SK-N-SH treated with all-trans-retinoic acid at 6 μM for 48 hours (cell line): Measurements from ENCODE around the gene RMND5B.

ENCODE experiments used
- ATAC-seq: fragments of 200-7000 bp; cut with Tn5 transposase; 3 replicates; pipeline ENCODE4 v1.9.1; 2020; ENCODE audit warnings: mild to moderate bottlenecking, moderate library complexity
- ARNTL ChIP-seq: fragments of 450-650 bp; formaldehyde crosslinking; IDR thresholded peaks from 2 replicates; pipeline ENCODE4 v1.5.0; 2020; ENCODE audit warnings: low read depth, mild to moderate bottlenecking, moderate library complexity, borderline replicate concordance
- BACH2 ChIP-seq: fragments of 250-450 bp; sonication (Bioruptor Pico); IDR thresholded peaks from 2 replicates; pipeline ENCODE4 v1.9.0; 2021; ENCODE audit warnings: mild to moderate bottlenecking, borderline replicate concordance
- ESRRG ChIP-seq: fragments of 250-450 bp; sonication (Bioruptor Pico); IDR thresholded peaks from 2 replicates; pipeline ENCODE4 v1.6.1; 2021; ENCODE audit warnings: mild to moderate bottlenecking
- GLIS3 ChIP-seq: fragments of 250-450 bp; sonication (Bioruptor Pico); IDR thresholded peaks from 2 replicates; pipeline ENCODE4 v1.5.0; 2020; ENCODE audit warnings: mild to moderate bottlenecking, moderate library complexity
- ISL1 ChIP-seq: fragments of 250-450 bp; sonication (Bioruptor Pico); IDR thresholded peaks from 2 replicates; pipeline ENCODE4 v2.1.2; 2022; ENCODE audit warnings: mild to moderate bottlenecking, moderate library complexity
- OSR1 ChIP-seq: fragments of 250-450 bp; sonication (Bioruptor Pico); IDR thresholded peaks from 2 replicates; pipeline ENCODE4 v1.8.0; 2022; ENCODE audit warnings: moderate library complexity, mild to moderate bottlenecking, inconsistent platforms
- SNAI2 ChIP-seq: fragments of 250-450 bp; sonication (Bioruptor Pico); IDR thresholded peaks from 2 replicates; pipeline ENCODE4 v1.5.0; 2020; ENCODE audit warnings: mild to moderate bottlenecking, moderate library complexity
- TCF4 ChIP-seq: fragments of 250-450 bp; sonication (Bioruptor Pico); IDR thresholded peaks from 2 replicates; pipeline ENCODE4 v1.8.0; 2021; ENCODE audit warnings: mild to moderate bottlenecking, moderate library complexity, borderline replicate concordance
- TOX ChIP-seq: fragments of 250-450 bp; sonication (Bioruptor Pico); IDR thresholded peaks from 2 replicates; pipeline ENCODE4 v1.8.0; 2021; ENCODE audit warnings: mild to moderate bottlenecking, moderate library complexity, borderline replicate concordance
- ZC3H10 ChIP-seq: fragments of 250-450 bp; sonication (Bioruptor Pico); IDR thresholded peaks from 2 replicates; pipeline ENCODE4 v1.5.1; 2021; ENCODE audit warnings: mild to moderate bottlenecking, moderate library complexity
- ZFP30 ChIP-seq: fragments of 450-650 bp; formaldehyde crosslinking; IDR thresholded peaks from 2 replicates; pipeline ENCODE4 v1.5.0; 2022; ENCODE audit warnings: mild to moderate bottlenecking, moderate library complexity
- ZNF565 ChIP-seq: fragments of 450-650 bp; formaldehyde crosslinking; conservative IDR thresholded peaks from 2 replicates; pipeline ENCODE4 v1.5.0; 2020; ENCODE audit warnings: low read depth, mild to moderate bottlenecking, moderate library complexity
- ZNF70 ChIP-seq: fragments of 450-650 bp; formaldehyde crosslinking; IDR thresholded peaks from 2 replicates; pipeline ENCODE4 v1.5.0; 2020; ENCODE audit warnings: mild to moderate bottlenecking, moderate library complexity
- ZNF8 ChIP-seq: fragments of 450-650 bp; formaldehyde crosslinking; IDR thresholded peaks from 2 replicates; pipeline ENCODE4 v1.5.0; 2020; ENCODE audit warnings: mild to moderate bottlenecking, moderate library complexity
- TF ChIP-seq, protein P1 (sequence below): fragments of 250-450 bp; sonication (Bioruptor Pico); IDR thresholded peaks from 2 replicates; pipeline ENCODE4 v1.5.1; 2020; ENCODE audit warnings: low read depth, mild to moderate bottlenecking, moderate library complexity
- TF ChIP-seq, protein P2 (sequence below): fragments of 250-450 bp; sonication (Bioruptor Pico); IDR thresholded peaks from 2 replicates; pipeline ENCODE4 v1.5.0; 2020; ENCODE audit warnings: mild to moderate bottlenecking, moderate library complexity
- TF ChIP-seq, protein P3 (sequence below): fragments of 250-450 bp; sonication (Bioruptor Pico); IDR thresholded peaks from 2 replicates; pipeline ENCODE4 v1.5.1; 2021; ENCODE audit warnings: mild to moderate bottlenecking, moderate library complexity
- TF ChIP-seq, protein P4 (sequence below): fragments of 250-450 bp; sonication (Bioruptor Pico); IDR thresholded peaks from 2 replicates; pipeline ENCODE4 v1.8.0; 2020; ENCODE audit warnings: mild to moderate bottlenecking, moderate library complexity, borderline replicate concordance

The RMND5B gene

DNA sequence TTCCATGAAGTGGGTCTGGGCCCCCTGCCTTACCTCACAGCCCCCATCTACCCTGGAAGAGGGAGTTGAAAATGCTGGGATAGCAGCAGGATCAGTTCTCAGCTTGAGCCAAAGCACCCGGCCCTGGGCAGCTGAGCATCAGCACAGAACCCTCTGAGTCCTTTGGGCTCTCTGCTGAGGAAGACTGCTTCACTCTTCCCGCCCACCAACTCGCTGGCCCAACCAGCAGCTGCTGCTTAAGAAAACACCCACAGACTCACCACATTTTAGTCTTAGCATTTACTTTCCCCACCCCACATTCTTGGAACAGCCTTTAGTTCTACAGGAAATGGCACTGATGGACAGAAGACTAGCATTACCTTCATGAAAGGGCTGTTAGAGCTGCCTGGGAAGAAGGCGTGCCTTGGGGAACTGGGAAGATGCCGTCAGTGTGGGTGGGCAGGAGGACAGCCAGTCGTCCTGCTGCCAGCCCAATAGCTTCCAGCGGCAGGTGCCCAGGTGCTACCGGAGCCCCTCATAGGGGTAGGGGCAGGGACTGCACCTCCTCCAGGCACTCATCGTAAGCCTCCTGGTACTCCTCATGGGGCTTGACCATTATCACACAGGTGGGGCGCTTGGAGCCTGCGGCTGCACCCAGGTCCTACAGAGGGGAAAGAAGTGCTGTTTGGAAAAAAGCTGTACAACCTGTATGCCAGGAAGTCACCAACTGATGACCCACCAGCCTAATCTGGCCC is 18.6 kb downstream of the RMND5B start:
- no peak for ATAC-seq
- TF ChIP-seq, protein P1, sequence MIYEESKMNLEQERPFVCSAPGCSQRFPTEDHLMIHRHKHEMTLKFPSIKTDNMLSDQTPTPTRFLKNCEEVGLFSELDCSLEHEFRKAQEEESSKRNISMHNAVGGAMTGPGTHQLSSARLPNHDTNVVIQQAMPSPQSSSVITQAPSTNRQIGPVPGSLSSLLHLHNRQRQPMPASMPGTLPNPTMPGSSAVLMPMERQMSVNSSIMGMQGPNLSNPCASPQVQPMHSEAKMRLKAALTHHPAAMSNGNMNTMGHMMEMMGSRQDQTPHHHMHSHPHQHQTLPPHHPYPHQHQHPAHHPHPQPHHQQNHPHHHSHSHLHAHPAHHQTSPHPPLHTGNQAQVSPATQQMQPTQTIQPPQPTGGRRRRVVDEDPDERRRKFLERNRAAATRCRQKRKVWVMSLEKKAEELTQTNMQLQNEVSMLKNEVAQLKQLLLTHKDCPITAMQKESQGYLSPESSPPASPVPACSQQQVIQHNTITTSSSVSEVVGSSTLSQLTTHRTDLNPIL (CRISPR knock-in tag) = no peak
- no peak for TF ChIP-seq ISL1
- TF ChIP-seq ZNF70 (CRISPR knock-in tag) = no peak
- no peak for TF ChIP-seq ZFP30
- TF ChIP-seq, protein P2, sequence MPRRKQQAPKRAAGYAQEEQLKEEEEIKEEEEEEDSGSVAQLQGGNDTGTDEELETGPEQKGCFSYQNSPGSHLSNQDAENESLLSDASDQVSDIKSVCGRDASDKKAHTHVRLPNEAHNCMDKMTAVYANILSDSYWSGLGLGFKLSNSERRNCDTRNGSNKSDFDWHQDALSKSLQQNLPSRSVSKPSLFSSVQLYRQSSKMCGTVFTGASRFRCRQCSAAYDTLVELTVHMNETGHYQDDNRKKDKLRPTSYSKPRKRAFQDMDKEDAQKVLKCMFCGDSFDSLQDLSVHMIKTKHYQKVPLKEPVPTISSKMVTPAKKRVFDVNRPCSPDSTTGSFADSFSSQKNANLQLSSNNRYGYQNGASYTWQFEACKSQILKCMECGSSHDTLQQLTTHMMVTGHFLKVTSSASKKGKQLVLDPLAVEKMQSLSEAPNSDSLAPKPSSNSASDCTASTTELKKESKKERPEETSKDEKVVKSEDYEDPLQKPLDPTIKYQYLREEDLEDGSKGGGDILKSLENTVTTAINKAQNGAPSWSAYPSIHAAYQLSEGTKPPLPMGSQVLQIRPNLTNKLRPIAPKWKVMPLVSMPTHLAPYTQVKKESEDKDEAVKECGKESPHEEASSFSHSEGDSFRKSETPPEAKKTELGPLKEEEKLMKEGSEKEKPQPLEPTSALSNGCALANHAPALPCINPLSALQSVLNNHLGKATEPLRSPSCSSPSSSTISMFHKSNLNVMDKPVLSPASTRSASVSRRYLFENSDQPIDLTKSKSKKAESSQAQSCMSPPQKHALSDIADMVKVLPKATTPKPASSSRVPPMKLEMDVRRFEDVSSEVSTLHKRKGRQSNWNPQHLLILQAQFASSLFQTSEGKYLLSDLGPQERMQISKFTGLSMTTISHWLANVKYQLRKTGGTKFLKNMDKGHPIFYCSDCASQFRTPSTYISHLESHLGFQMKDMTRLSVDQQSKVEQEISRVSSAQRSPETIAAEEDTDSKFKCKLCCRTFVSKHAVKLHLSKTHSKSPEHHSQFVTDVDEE (CRISPR knock-in tag) = no peak
- no peak for TF ChIP-seq SNAI2 (CRISPR knock-in tag)
- no peak for TF ChIP-seq BACH2 (CRISPR knock-in tag)

DNA sequence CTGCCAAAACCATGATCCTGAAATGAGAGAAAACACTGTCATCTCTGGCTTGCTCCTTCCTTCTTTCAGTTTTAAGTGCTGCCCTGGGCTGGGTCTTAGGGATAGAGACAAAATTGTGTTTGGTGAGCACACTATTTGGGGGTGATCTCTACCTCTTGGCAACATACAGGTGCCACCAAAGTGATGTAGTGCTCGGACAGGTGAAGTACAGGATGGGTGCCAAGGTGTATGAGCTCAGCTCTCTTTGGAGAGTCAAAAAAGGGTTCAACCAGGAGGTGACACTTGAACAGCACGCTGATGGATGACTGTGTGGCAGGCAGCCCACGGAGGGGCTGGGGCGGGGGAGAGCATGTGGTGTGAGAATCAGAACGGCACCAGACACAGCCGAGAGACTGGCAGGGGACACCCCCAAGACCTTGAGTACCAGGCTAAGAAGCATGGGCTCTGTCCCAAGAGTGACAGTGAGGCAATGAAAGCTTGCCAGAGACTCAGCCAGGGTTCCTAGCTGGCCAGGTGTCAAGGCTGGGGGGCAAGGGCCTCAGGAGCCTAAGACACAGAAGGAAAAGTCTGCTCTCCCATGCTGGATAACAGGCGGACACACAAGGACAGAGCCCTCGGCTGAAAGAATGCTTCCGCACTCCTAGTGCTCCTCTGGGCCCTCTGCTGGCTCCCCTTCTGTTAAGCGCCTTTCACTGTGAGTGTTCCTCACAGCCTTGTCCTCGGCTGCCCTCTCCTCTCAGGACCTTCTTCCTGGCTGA is 20.3 kb downstream of the RMND5B start:
- no peak for TF ChIP-seq ESRRG
- TF ChIP-seq, protein P2 (CRISPR knock-in tag) = no peak
- no peak for TF ChIP-seq ARNTL (CRISPR knock-in tag)
- TF ChIP-seq BACH2 (CRISPR knock-in tag) = no peak
- TF ChIP-seq, all 23 proteins: peak for 0
- ATAC-seq = no peak

DNA sequence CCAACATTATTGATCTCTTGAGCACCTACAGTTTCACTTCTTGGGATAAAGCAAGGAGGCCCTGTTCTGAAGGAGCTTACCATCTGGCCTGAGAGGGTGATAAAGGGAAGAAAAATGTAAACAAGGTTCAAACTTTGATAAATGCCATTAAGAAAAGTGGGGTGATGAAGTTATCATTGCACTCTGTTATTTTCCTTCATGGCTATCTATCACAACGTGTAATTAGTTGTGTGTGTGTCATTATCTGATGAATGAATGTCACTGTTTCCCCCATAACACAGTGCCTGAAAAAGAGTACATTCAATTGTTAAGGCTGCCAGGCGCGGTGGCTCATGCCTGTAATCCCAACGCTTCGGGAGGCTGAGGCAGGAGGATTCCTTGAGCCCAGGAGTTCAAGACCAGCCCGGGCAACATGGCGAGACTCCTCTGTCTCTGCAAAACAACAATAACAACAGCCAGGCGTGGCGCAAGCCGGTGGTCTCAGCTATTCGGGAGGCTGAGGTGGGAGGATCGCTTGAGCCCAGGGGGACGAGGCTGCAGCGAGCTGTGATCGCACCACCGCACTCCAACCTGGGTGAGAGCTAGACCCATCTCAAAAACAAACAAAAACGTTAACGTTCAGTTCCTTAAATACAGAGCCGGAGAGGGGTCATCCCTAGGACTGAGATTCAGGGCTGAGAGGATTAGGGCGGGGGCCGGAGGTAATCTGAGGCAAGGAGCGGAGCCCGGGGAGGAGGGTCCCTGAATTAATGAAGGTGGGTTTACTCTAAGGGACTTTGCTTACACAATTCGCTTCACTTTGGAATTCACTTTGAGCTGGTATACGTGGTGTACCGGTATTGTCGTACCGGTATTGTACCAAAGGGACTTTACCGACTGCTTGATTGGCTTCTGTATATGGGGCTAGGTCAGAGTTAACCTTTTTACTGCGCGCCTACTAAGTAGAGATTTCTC is 22.0 kb downstream of the RMND5B start:
- TF ChIP-seq BACH2 (CRISPR knock-in tag) (no peak), ZFP30 (no peak), ZC3H10 (CRISPR knock-in tag) (no peak), SNAI2 (CRISPR knock-in tag) (no peak), ARNTL (CRISPR knock-in tag) (no peak), ZNF565 (no peak), ZNF70 (CRISPR knock-in tag) (no peak), ZNF8 (CRISPR knock-in tag) (no peak), GLIS3 (no peak), TOX (CRISPR knock-in tag) (no peak), TCF4 (CRISPR knock-in tag) (no peak), ISL1 (no peak), ESRRG (no peak), OSR1 (CRISPR knock-in tag) (no peak)
- TF ChIP-seq, protein P3, sequence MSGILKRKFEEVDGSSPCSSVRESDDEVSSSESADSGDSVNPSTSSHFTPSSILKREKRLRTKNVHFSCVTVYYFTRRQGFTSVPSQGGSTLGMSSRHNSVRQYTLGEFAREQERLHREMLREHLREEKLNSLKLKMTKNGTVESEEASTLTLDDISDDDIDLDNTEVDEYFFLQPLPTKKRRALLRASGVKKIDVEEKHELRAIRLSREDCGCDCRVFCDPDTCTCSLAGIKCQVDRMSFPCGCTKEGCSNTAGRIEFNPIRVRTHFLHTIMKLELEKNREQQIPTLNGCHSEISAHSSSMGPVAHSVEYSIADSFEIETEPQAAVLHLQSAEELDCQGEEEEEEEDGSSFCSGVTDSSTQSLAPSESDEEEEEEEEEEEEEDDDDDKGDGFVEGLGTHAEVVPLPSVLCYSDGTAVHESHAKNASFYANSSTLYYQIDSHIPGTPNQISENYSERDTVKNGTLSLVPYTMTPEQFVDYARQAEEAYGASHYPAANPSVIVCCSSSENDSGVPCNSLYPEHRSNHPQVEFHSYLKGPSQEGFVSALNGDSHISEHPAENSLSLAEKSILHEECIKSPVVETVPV (CRISPR knock-in tag) = no peak
- TF ChIP-seq, protein P2 (CRISPR knock-in tag) = no peak
- TF ChIP-seq, protein P4, sequence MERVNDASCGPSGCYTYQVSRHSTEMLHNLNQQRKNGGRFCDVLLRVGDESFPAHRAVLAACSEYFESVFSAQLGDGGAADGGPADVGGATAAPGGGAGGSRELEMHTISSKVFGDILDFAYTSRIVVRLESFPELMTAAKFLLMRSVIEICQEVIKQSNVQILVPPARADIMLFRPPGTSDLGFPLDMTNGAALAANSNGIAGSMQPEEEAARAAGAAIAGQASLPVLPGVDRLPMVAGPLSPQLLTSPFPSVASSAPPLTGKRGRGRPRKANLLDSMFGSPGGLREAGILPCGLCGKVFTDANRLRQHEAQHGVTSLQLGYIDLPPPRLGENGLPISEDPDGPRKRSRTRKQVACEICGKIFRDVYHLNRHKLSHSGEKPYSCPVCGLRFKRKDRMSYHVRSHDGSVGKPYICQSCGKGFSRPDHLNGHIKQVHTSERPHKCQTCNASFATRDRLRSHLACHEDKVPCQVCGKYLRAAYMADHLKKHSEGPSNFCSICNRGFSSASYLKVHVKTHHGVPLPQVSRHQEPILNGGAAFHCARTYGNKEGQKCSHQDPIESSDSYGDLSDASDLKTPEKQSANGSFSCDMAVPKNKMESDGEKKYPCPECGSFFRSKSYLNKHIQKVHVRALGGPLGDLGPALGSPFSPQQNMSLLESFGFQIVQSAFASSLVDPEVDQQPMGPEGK = no peak
- no peak for ATAC-seq
